HepG2 (cell line): Measurements from ENCODE around the gene ADORA3. TPM values are rescaled to one million over a fixed set of nuclear protein-coding genes. Genes with fewer than 3 reads are reported as not detected.

Experiments used
- ATAC-seq: fragments of 200-7000 bp; cut with Tn5 transposase; 3 replicates; pipeline ENCODE4 v1.9.1; 2020; ENCODE audit warnings: mild to moderate bottlenecking, moderate library complexity
- BruUV-seq: library from RNA; stranded (reverse); fragments of 400-500 nt; replicated peaks from 2 replicates; lab custom pipeline; 2021; lab: Mats Ljungman, UMichigan
- CTCF ChIA-PET: fragments of 300-600 bp; formaldehyde crosslinking; extraction: SDS; loops from one replicate; lab custom pipeline; 2021; ENCODE audit warnings: low total read pairs, inconsistent platforms, low intra/inter-chr PET ratio; lab: Yijun Ruan, JAX
- POLR2A ChIA-PET: fragments of 350-600 bp; sonication (Branson Sonifier 250); formaldehyde crosslinking; loops from one replicate; lab custom pipeline; 2020; ENCODE audit warnings: antibody characterized with exemption, inconsistent platforms; lab: Yijun Ruan, JAX
- DNase-seq: peaks from one replicate; pipeline ENCODE4 v3.0.0-alpha.2; 2015; ENCODE audit warnings: low spot score
- FAIRE-seq: peaks from 3 replicates; lab custom pipeline; 2011; peaks lifted over from hg19 to GRCh38; lab: Jason Lieb, UNC
- H2AFZ ChIP-seq: one replicate; pipeline ENCODE4 v1.6.1; 2011; ENCODE audit warnings: low read length, inconsistent platforms
- H3K27ac ChIP-seq: fragments of 300-600 bp; 3 replicates; pipeline ENCODE4 v1.8.0; 2011; ENCODE audit warnings: mixed run types, mild to moderate bottlenecking, mixed read lengths, low read length, inconsistent platforms; ENCODE audit not compliant: insufficient read depth; ENCODE audit errors: extremely low read length
- H3K27me3 ChIP-seq, 2 experiments: fragments of 200-600 bp in 1 of 2; 2 replicates in 1 of 2; 3 replicates in 1 of 2; pipeline versions ENCODE4 v1.6.0 to v1.8.0; 2011; ENCODE audit warnings: low read length in 2 of 2, mild to moderate bottlenecking in 2 of 2, moderate library complexity in 2 of 2, inconsistent platforms in 1 of 2; ENCODE audit not compliant: insufficient read depth in 2 of 2, control insufficient read depth in 1 of 2
- H3K36me3 ChIP-seq, 2 experiments: fragments of 200-600 bp in 1 of 2; replicated peaks in 1 of 2; 2 replicates in 1 of 2; 3 replicates in 1 of 2; pipeline versions ENCODE4 v1.5.1 to v1.8.0; 2011; ENCODE audit warnings: low read length in 2 of 2, inconsistent platforms in 1 of 2; ENCODE audit not compliant: insufficient read depth in 2 of 2, control insufficient read depth in 1 of 2
- H3K4me1 ChIP-seq: 2 replicates; pipeline ENCODE4 v1.5.1; 2012; ENCODE audit warnings: low read length, inconsistent platforms; ENCODE audit not compliant: insufficient read depth
- H3K4me2 ChIP-seq: 2 replicates; pipeline ENCODE4 v1.6.0; 2011; ENCODE audit warnings: low read depth, low read length, inconsistent platforms
- H3K4me3 ChIP-seq, 3 experiments: fragments of 200-600 bp in 1 of 3; sonication (generic), shearing (Covaris generic) in 1 of 3; replicated peaks in 1 of 3; 2 replicates each; pipeline ENCODE4 v1.5.1; 2011 to 2016; ENCODE audit warnings: low read length in 3 of 3, inconsistent platforms in 2 of 3, low read depth in 2 of 3, mild to moderate bottlenecking in 2 of 3, control low read depth in 1 of 3, mixed read lengths in 1 of 3; ENCODE audit not compliant: insufficient read depth in 1 of 3
- H3K79me2 ChIP-seq: one replicate; pipeline ENCODE4 v1.6.1; 2011; ENCODE audit warnings: low read length, inconsistent platforms; ENCODE audit not compliant: insufficient read depth
- H3K9ac ChIP-seq: 2 replicates; pipeline ENCODE4 v1.6.0; 2011; ENCODE audit warnings: mild to moderate bottlenecking, low read depth, low read length, inconsistent platforms; ENCODE audit not compliant: insufficient read depth
- H3K9me3 ChIP-seq: 2 replicates; pipeline ENCODE4 v1.5.1; 2012; ENCODE audit warnings: mild to moderate bottlenecking, low read length
- H4K20me1 ChIP-seq: 2 replicates; pipeline ENCODE4 v1.6.0; 2011; ENCODE audit warnings: inconsistent platforms, mild to moderate bottlenecking, low read length, moderate library complexity; ENCODE audit not compliant: insufficient read depth
- CENPX ChIP-seq: sonication (generic); formaldehyde crosslinking; IDR thresholded peaks from 2 replicates; pipeline ENCODE4 v1.9.0; 2021; ENCODE audit warnings: mild to moderate bottlenecking, missing genetic modification reagents, moderate library complexity
- ELF3 ChIP-seq: IDR thresholded peaks from 2 replicates; pipeline ENCODE4 v1.6.1; 2016; ENCODE audit warnings: missing genetic modification reagents, missing compliant biosample characterization
- JUND ChIP-seq: sonication (generic); formaldehyde crosslinking; IDR thresholded peaks from 2 replicates; pipeline ENCODE4 v1.8.0; 2022; ENCODE audit warnings: mild to moderate bottlenecking, missing genetic modification reagents
- KAT8 ChIP-seq: IDR thresholded peaks from 2 replicates; pipeline ENCODE4 v1.6.1; 2016; ENCODE audit warnings: missing genetic modification reagents, missing compliant biosample characterization
- NFKB2 ChIP-seq: sonication (generic); formaldehyde crosslinking; IDR thresholded peaks from 2 replicates; pipeline ENCODE4 v1.4.0; 2020; ENCODE audit warnings: missing genetic modification reagents, borderline replicate concordance
- PHB2 ChIP-seq: fragments of 450-650 bp; IDR thresholded peaks from 2 replicates; pipeline ENCODE4 v1.6.1; 2018; ENCODE audit not compliant: partially characterized antibody
- RFX3 ChIP-seq: IDR thresholded peaks from 2 replicates; pipeline ENCODE4 v1.6.1; 2016; ENCODE audit warnings: missing biosample characterization, missing genetic modification reagents
- SALL2 ChIP-seq: sonication (generic); formaldehyde crosslinking; IDR thresholded peaks from 2 replicates; pipeline ENCODE4 v1.8.1; 2023; ENCODE audit warnings: mild to moderate bottlenecking, missing genetic modification reagents, inconsistent platforms
- SIX4 ChIP-seq: sonication (generic); formaldehyde crosslinking; IDR thresholded peaks from 2 replicates; pipeline ENCODE4 v1.4.0; 2020; ENCODE audit warnings: missing genetic modification reagents
- STAT5B ChIP-seq: sonication (generic); formaldehyde crosslinking; IDR thresholded peaks from 2 replicates; pipeline ENCODE4 v1.4.0; 2020; ENCODE audit warnings: missing genetic modification reagents
- ZFP36L1 ChIP-seq: sonication (generic); formaldehyde crosslinking; IDR thresholded peaks from 2 replicates; pipeline ENCODE4 v1.8.0; 2022; ENCODE audit warnings: mild to moderate bottlenecking, missing genetic modification reagents, moderate library complexity
- ZKSCAN8 ChIP-seq: IDR thresholded peaks from 2 replicates; pipeline ENCODE4 v1.6.1; 2016; ENCODE audit warnings: borderline replicate concordance, missing genetic modification reagents, missing compliant biosample characterization
- ZNF160 ChIP-seq: sonication (generic); formaldehyde crosslinking; IDR thresholded peaks from 2 replicates; pipeline ENCODE4 v1.8.0; 2022; ENCODE audit warnings: mild to moderate bottlenecking, inconsistent platforms, missing genetic modification reagents
- ZNF3 ChIP-seq: IDR thresholded peaks from 2 replicates; pipeline ENCODE4 v1.7.0; 2017; ENCODE audit warnings: inconsistent platforms
- ZNF326 ChIP-seq: sonication (generic); formaldehyde crosslinking; IDR thresholded peaks from 2 replicates; pipeline ENCODE4 v1.4.0; 2020; ENCODE audit warnings: missing genetic modification reagents, borderline replicate concordance
- ZNF614 ChIP-seq: IDR thresholded peaks from 2 replicates; pipeline ENCODE4 v1.6.1; 2018; ENCODE audit warnings: missing biosample characterization, missing genetic modification reagents, inconsistent platforms, borderline replicate concordance
- ZSCAN21 ChIP-seq: sonication (generic); formaldehyde crosslinking; IDR thresholded peaks from 2 replicates; pipeline ENCODE4 v1.8.0; 2022; ENCODE audit warnings: mild to moderate bottlenecking, missing genetic modification reagents, moderate library complexity, borderline replicate concordance
- WGBS: methylation state at CpG from one replicate; pipeline ENCODE4 v1.1.6; 2017; ENCODE audit warnings: low lambda C conversion rate; 5-methylcytosine and 5-hydroxymethylcytosine counted together
- in situ Hi-C: cut with HindIII; loops from 2 replicates; pipeline ENCODE4 v1.10.0; 2017; ENCODE audit warnings: low pct_unique_long_range_greater_than_20kb; ENCODE audit not compliant: extremely low pct_ligation_motif_present
- intact Hi-C: fragments of 100-400 bp; cut with micrococcal nuclease; formaldehyde crosslinking; loops from one replicate; pipeline ENCODE4 v1.10.0; 2022; ENCODE audit not compliant: unreplicated experiment
- polyA plus RNA-seq, 8 experiments: library from polyadenylated mRNA; depleted of rRNA in 3 of 8; stranded (reverse) in 7 of 8; unstranded in 1 of 8; fragments of >200 nt; fragmentation: Illumina TruSeq in 4 of 8; extraction: Trizol in 4 of 8; gene quantifications; 2 replicates each; pipeline versions ENCODE4 v1.2.1 to v1.2.3, GENCODE V29; 2011 to 2016; ENCODE audit warnings: low read depth in 4 of 8, missing spikeins in 1 of 8, mixed read lengths in 1 of 8; ENCODE audit not compliant: insufficient read depth in 1 of 8
- total RNA-seq, 5 experiments: library from RNA; depleted of rRNA; stranded (reverse); fragments of >200 nt; fragmentation: Illumina TruSeq; extraction: Trizol; gene quantifications; 2 replicates each; pipeline ENCODE4 v1.2.3, GENCODE V29; 2016; ENCODE audit warnings: low read depth in 1 of 5
- TF ChIP-seq, protein P1 (sequence below): sonication (generic); formaldehyde crosslinking; IDR thresholded peaks from 2 replicates; pipeline ENCODE4 v1.5.0; 2020; ENCODE audit warnings: mild to moderate bottlenecking, low read depth, missing genetic modification reagents, borderline replicate concordance
- TF ChIP-seq, protein P2 (sequence below): sonication (generic); formaldehyde crosslinking; IDR thresholded peaks from 2 replicates; pipeline ENCODE4 v1.4.0; 2020; ENCODE audit warnings: mild to moderate bottlenecking, missing genetic modification reagents
- TF ChIP-seq, protein P3 (sequence below): sonication (generic); formaldehyde crosslinking; IDR thresholded peaks from 2 replicates; pipeline ENCODE4 v1.5.1; 2020; ENCODE audit warnings: mild to moderate bottlenecking, missing genetic modification reagents, borderline replicate concordance

ADORA3 gene
- total and polyA plus RNA-seq, 2 of the 13 experiments (the other 11 are each of a cell fraction or from before 2014, with no cell fraction given) = not detected

DNA sequence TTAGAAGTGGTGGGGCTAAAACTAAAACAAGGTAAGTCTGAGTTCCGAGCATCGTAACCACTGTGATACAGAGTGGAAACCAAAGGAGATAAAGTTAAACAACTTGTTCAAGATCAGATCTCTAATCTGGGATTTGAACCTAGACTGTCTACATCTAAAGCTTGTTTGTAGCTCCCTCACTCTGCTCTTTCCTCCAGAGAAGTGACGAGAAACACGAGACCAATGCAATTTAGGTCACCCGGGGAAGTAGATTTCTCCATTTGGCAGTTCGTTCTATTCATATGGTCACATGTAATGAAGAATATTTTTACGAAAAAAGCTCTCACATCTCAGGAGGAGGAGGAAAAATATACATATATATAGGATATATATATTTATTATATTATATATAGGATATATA, 1.8 kb downstream of the ADORA3 start:
- Histone ChIP-seq H3K9me3 (no peaks in the 10 kb centered on the region), H4K20me1 (no peaks in the 10 kb centered on the region), H2AFZ (no peak overlapping the region), H3K9ac (no peak overlapping the region), H3K4me2 (no peak overlapping the region), H3K27ac (no peak overlapping the region), H3K4me1 (peaks cover 33% of the 10 kb centered on the region), H3K27me3 (no peaks in the 10 kb centered on the region), H3K79me2 (no peaks in the 10 kb centered on the region), H3K4me3 (no peak overlapping the region), H3K36me3 (no peaks in the 10 kb centered on the region)
- ChIA-PET CTCF (no interaction called here), POLR2A (no interaction called here)
- DNase-seq = no peak
- in situ Hi-C loops (loop anchor here (10.0 kb wide), 1 partner anchor 123 kb away; no protein-coding TSS in a partner anchor), intact Hi-C loops (no loop called here)
- 42% methylated on average over 7 of the region's 7 CpGs for WGBS
- FAIRE-seq = no peak
- no peak for ATAC-seq
- BruUV-seq = no TSS peak
- no peak for TF ChIP-seq ZNF326 (CRISPR knock-in tag)
- TF ChIP-seq ZNF3 (CRISPR knock-in tag) = no peak
- no peak for TF ChIP-seq ZNF160 (CRISPR knock-in tag)
- no peak for TF ChIP-seq PHB2
- no peak for TF ChIP-seq KAT8 (CRISPR knock-in tag)
- TF ChIP-seq, protein P1, sequence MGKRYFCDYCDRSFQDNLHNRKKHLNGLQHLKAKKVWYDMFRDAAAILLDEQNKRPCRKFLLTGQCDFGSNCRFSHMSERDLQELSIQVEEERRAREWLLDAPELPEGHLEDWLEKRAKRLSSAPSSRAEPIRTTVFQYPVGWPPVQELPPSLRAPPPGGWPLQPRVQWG = no peak
- TF ChIP-seq, protein P2, sequence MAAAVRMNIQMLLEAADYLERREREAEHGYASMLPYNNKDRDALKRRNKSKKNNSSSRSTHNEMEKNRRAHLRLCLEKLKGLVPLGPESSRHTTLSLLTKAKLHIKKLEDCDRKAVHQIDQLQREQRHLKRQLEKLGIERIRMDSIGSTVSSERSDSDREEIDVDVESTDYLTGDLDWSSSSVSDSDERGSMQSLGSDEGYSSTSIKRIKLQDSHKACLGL (CRISPR knock-in tag) = no peak
- no peak for TF ChIP-seq RFX3 (CRISPR knock-in tag)
- TF ChIP-seq, protein P3, sequence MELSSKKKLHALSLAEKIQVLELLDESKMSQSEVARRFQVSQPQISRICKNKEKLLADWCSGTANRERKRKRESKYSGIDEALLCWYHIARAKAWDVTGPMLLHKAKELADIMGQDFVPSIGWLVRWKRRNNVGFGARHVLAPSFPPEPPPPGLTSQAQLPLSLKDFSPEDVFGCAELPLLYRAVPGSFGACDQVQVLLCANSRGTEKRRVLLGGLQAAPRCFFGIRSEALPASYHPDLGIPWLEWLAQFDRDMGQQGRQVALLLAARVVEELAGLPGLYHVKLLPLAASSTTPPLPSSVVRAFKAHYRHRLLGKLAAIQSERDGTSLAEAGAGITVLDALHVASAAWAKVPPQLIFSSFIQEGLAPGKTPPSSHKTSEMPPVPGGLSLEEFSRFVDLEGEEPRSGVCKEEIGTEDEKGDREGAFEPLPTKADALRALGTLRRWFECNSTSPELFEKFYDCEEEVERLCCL (CRISPR knock-in tag) = no peak
- no peak for TF ChIP-seq SIX4 (CRISPR knock-in tag)
- no peak for TF ChIP-seq CENPX (CRISPR knock-in tag)
- TF ChIP-seq ZFP36L1 (CRISPR knock-in tag) = no peak
- no peak for TF ChIP-seq SALL2
- TF ChIP-seq NFKB2 = no peak
- TF ChIP-seq ZKSCAN8 (CRISPR knock-in tag) = no peak
- no peak for TF ChIP-seq ELF3
- no peak for TF ChIP-seq ZSCAN21 (CRISPR knock-in tag)
- TF ChIP-seq ZNF614 (CRISPR knock-in tag) = no peak
- TF ChIP-seq JUND = no peak
- TF ChIP-seq STAT5B (CRISPR knock-in tag) = no peak
